Mesothelial cell of epicardium (in vitro differentiated cells): ENCODE data around the gene GLT8D1. TPM values are rescaled to one million over a fixed set of nuclear protein-coding genes. Genes with fewer than 3 reads are reported as not detected.

Experiments
- DNase-seq, 2 experiments: peaks; one replicate each; pipeline ENCODE4 v3.0.0; 2021; ENCODE audit warnings: low spot score in 2 of 2; ENCODE audit not compliant: unreplicated experiment in 2 of 2
- H3K27ac Mint-ChIP-seq: 2 replicates; pipeline ENCODE4 v1.8.0; 2021; ENCODE audit warnings: mixed read lengths
- H3K27me3 Mint-ChIP-seq: 2 replicates; pipeline ENCODE4 v1.8.0; 2021; ENCODE audit warnings: low read depth, mixed read lengths
- H3K36me3 Mint-ChIP-seq: 2 replicates; pipeline ENCODE4 v1.8.0; 2021; ENCODE audit warnings: mixed read lengths
- H3K4me1 Mint-ChIP-seq: 2 replicates; pipeline ENCODE4 v1.8.0; 2021; ENCODE audit warnings: mixed read lengths
- H3K4me3 Mint-ChIP-seq: 2 replicates; pipeline ENCODE4 v1.8.0; 2021; ENCODE audit warnings: mild to moderate bottlenecking, moderate library complexity, mixed read lengths
- H3K9me3 Mint-ChIP-seq: 2 replicates; pipeline ENCODE4 v1.8.0; 2021; ENCODE audit warnings: mixed read lengths
- CTCF ChIP-seq: fragments of 200-600 bp; sonication (generic); IDR thresholded peaks from one replicate; pipeline ENCODE4 v1.5.0; 2021; ENCODE audit warnings: antibody characterized with exemption; ENCODE audit not compliant: unreplicated experiment
- total RNA-seq: library from RNA; stranded (reverse); gene quantifications from 3 replicates; pipeline ENCODE4 v1.2.1, GENCODE V29; 2021

Gene GLT8D1
- total RNA-seq, 1 donor from 2014 or later, result 79.2 TPM

GRCh38 chr3:52715714-52716305, 10.2 kb upstream of the GLT8D1 start:
- H3K27ac Mint-ChIP-seq, result no peak overlapping the region
- no peak for DNase-seq
- H3K36me3 Mint-ChIP-seq, result peaks cover 27% of the 10 kb centered on the region
- H3K4me3 Mint-ChIP-seq, result no peak overlapping the region
- peaks cover 4% of the 10 kb centered on the region for H3K9me3 Mint-ChIP-seq
- no peak for TF ChIP-seq CTCF
- no peaks in the 10 kb centered on the region for H3K4me1 Mint-ChIP-seq
- no peaks in the 10 kb centered on the region for H3K27me3 Mint-ChIP-seq

- no peak overlapping the region for H3K27ac Mint-ChIP-seq
- TF ChIP-seq CTCF, result no peak
- DNase-seq, result no peak
- peaks cover 19% of the 10 kb centered on the region for H3K36me3 Mint-ChIP-seq
- H3K27me3 Mint-ChIP-seq, result no peaks in the 10 kb centered on the region
- peak overlapping the region; percentile 47 for H3K4me3 Mint-ChIP-seq
- no peaks in the 10 kb centered on the region for H3K4me1 Mint-ChIP-seq
- H3K9me3 Mint-ChIP-seq, result peaks cover 1% of the 10 kb centered on the region
These were observed 9.0 kb upstream of the GLT8D1 start for GRCh38 chr3:52714335-52715302.

- Mint-ChIP-seq H3K36me3 (peaks cover 10% of the 10 kb centered on the region), H3K4me3 (no peak overlapping the region), H3K4me1 (peaks cover 3% of the 10 kb centered on the region), H3K27ac (no peak overlapping the region), H3K9me3 (no peaks in the 10 kb centered on the region), H3K27me3 (no peaks in the 10 kb centered on the region)
- TF ChIP-seq CTCF, result no peak
- no peak for DNase-seq
These were observed 7.0 kb upstream of the GLT8D1 start for GRCh38 chr3:52712291-52713212.

- no peak for DNase-seq
These were observed 4.9 kb upstream of the GLT8D1 start for GRCh38 chr3:52710512-52710911.

More at GRCh38 chr3:52710512-52710911, 4.9 kb upstream of the GLT8D1 start:
- Mint-ChIP-seq H3K36me3 (peaks cover 10% of the 10 kb centered on the region), H3K4me1 (peaks cover 12% of the 10 kb centered on the region), H3K9me3 (no peaks in the 10 kb centered on the region), H3K27me3 (no peaks in the 10 kb centered on the region), H3K4me3 (no peak overlapping the region), H3K27ac (no peak overlapping the region)
- no peak for TF ChIP-seq CTCF
